ENCODE data around the gene EFNA5.

Gene EFNA5

DNA sequence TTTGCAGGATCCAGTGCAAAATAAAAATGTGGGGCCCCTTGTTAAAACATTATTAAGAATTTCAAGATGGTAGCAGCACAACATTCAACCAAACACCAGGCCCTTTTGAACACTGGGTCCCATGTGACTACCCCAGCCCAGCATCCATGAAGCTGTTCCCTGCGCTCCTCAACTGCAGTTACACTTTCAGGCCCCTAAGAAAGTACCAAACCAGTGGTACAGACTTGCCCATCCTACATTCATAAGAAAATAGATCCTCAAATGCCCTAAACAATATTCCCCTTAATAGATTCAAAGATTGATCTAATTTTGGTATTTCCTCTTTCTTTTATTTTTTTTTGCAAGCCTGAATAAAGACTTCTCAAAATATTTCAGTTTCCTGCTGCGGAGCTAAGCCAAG is 201.7 kb downstream of the EFNA5 start:
- TF ChIP-seq, protein P1, sequence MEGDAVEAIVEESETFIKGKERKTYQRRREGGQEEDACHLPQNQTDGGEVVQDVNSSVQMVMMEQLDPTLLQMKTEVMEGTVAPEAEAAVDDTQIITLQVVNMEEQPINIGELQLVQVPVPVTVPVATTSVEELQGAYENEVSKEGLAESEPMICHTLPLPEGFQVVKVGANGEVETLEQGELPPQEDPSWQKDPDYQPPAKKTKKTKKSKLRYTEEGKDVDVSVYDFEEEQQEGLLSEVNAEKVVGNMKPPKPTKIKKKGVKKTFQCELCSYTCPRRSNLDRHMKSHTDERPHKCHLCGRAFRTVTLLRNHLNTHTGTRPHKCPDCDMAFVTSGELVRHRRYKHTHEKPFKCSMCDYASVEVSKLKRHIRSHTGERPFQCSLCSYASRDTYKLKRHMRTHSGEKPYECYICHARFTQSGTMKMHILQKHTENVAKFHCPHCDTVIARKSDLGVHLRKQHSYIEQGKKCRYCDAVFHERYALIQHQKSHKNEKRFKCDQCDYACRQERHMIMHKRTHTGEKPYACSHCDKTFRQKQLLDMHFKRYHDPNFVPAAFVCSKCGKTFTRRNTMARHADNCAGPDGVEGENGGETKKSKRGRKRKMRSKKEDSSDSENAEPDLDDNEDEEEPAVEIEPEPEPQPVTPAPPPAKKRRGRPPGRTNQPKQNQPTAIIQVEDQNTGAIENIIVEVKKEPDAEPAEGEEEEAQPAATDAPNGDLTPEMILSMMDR (IDR thresholded peaks at IDR 0.05; ENCODE audit: low read depth, low read length), result no peak
- TF ChIP-seq, protein P2, sequence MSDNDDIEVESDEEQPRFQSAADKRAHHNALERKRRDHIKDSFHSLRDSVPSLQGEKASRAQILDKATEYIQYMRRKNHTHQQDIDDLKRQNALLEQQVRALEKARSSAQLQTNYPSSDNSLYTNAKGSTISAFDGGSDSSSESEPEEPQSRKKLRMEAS (IDR thresholded peaks at IDR 0.05; ENCODE audit: low read depth, low read length), result no peak
- TF ChIP-seq MYC (IDR thresholded peaks at IDR 0.05; ENCODE audit: low read depth, low read length) (no peak), POLR2A (IDR thresholded peaks at IDR 0.05; ENCODE audit: extremely low read depth, insufficient read length) (no peak)
- no peak for DNase-seq (ENCODE audit: low read depth)
- H3K4me3 ChIP-seq (ENCODE audit: low read depth, low read length), result no peak overlapping the region

DNA sequence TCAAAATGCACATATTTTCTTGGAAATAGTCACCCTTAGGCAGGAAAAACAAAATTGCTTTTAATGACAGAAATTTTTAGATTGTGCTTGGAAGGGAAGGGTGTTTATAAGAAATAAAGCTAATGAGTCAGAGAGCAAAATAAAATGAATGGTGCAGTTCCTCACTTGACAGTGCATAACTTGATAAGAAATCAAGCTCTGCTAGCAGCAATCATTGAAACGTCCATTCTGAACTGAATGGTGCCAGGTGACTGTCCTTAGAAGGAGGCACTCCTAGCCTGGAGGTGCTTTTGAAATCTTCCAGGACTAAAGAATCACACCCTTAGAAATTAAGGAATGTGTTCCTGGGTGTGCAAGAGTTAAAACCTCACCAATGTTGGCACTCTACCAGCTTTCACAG is 202.5 kb downstream of the EFNA5 start:
- H3K4me3 ChIP-seq (ENCODE audit: low read depth, low read length), result no peak overlapping the region
- TF ChIP-seq MYC (IDR thresholded peaks at IDR 0.05; ENCODE audit: low read depth, low read length) (no peak), POLR2A (IDR thresholded peaks at IDR 0.05; ENCODE audit: extremely low read depth, insufficient read length) (no peak)
- TF ChIP-seq, protein P2 (IDR thresholded peaks at IDR 0.05; ENCODE audit: low read depth, low read length), result no peak
- TF ChIP-seq, protein P1 (IDR thresholded peaks at IDR 0.05; ENCODE audit: low read depth, low read length), result no peak
- no peak for DNase-seq (ENCODE audit: low read depth)

DNA sequence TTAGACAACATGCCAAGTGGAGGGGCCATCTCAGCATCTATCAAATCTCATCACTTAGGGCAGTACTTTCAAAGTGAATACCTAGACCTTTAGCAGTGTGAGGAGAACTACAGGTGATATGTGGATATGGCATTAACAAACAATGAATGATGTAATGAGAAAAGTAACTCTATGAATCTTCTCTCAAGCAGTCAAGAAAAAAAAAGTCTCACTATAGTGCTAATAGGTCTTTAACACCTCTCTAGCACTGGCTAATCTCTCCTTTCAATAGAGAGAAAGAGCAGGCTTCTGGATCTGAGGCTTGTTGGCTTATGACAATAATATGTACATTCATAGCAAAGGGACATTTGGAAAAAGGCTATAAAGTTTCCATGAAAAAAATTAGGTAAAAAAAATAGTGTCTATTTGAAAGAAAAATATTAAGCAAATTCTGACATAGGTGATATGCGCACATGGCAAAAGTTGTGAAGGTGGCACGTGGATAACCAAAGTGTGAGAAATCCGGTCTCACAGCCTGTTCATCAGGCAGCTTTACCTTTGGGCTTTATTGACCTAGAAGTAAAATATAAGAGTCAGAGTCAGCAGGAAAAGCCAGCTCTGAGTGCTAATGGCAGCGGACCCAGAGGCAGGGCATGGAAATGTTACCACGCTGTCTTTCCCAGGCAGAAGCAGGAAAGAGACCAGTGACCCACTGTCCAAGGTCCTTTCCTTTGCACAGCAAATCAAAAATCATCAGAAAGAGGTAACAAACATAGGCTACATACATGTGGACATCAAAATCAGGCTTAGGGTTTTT is 203.4 kb downstream of the EFNA5 start:
- no peak for TF ChIP-seq POLR2A (IDR thresholded peaks at IDR 0.05; ENCODE audit: extremely low read depth, insufficient read length)
- TF ChIP-seq, protein P2 (IDR thresholded peaks at IDR 0.05; ENCODE audit: low read depth, low read length), result no peak
- TF ChIP-seq MYC (IDR thresholded peaks at IDR 0.05; ENCODE audit: low read depth, low read length), result no peak
- TF ChIP-seq, protein P1 (IDR thresholded peaks at IDR 0.05; ENCODE audit: low read depth, low read length), result no peak
- H3K4me3 ChIP-seq (ENCODE audit: low read depth, low read length), result no peak overlapping the region
- no peak for DNase-seq (ENCODE audit: low read depth)

DNA sequence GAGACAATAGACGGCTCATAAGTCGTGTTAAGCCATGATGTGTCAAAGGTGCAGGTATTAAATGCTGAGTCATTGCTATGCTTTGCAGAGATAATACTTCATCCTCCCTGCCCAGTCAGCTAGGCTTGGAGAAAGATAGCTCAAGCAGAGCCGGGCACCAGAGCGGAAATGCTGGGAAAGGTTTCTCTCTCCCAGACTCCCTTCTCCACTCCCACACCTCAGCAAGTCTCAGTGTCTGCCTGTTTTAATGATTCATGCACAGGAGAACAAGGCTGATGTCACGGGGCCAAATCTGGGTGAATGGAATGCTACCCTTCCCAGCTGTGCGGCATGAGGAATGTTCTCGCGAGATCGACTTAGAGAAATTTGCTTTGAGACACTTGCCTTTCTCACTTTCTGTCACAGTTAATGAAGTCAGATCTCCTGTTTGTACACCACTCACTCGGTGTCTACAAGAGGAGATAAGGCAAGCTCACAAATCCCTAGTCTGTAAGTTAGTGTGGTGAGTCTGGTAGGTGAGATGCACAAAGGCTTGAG is 204.4 kb downstream of the EFNA5 start:
- DNase-seq (ENCODE audit: low read depth), result no peak
- no peak overlapping the region for H3K4me3 ChIP-seq (ENCODE audit: low read depth, low read length)
- TF ChIP-seq, protein P1 (IDR thresholded peaks at IDR 0.05; ENCODE audit: low read depth, low read length), result no peak
- TF ChIP-seq, protein P2 (IDR thresholded peaks at IDR 0.05; ENCODE audit: low read depth, low read length), result no peak
- no peak for TF ChIP-seq POLR2A (IDR thresholded peaks at IDR 0.05; ENCODE audit: extremely low read depth, insufficient read length)
- no peak for TF ChIP-seq MYC (IDR thresholded peaks at IDR 0.05; ENCODE audit: low read depth, low read length)

DNA sequence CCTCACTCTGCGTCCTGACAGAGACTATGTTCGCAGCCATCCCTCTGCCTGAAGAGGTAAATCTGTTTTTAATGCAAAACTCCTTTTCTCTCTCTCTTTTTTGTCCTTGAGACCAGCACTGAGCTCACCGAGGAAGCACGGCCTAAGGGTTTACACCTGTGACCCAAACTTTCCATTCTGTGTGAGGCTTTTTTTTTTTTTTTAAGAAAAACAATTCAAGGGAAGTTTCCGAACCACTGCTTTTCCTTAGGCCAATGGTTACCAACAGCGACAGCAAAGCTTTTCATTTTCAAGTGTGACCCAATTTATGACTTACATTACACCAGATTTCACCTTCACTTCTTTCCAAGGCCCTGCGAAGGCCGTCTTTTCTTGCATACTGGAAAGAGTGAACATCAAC is 205.9 kb downstream of the EFNA5 start:
- no peak for DNase-seq (ENCODE audit: low read depth)
- TF ChIP-seq, protein P1 (IDR thresholded peaks at IDR 0.05; ENCODE audit: low read depth, low read length), result no peak
- no peak for TF ChIP-seq MYC (IDR thresholded peaks at IDR 0.05; ENCODE audit: low read depth, low read length)
- TF ChIP-seq POLR2A (IDR thresholded peaks at IDR 0.05; ENCODE audit: extremely low read depth, insufficient read length), result no peak
- TF ChIP-seq, protein P2 (IDR thresholded peaks at IDR 0.05; ENCODE audit: low read depth, low read length), result no peak
- no peak overlapping the region for H3K4me3 ChIP-seq (ENCODE audit: low read depth, low read length)

Measured in NB4 (cell line).